ENCODE data around the gene ANO4. TPM values are rescaled to one million over a fixed set of nuclear protein-coding genes. Genes with fewer than 3 reads are reported as not detected.

The ANO4 gene
- total RNA-seq, 3 donors from 2014 or later = 0.33 to 1.0 (median 0.80) TPM

DNA sequence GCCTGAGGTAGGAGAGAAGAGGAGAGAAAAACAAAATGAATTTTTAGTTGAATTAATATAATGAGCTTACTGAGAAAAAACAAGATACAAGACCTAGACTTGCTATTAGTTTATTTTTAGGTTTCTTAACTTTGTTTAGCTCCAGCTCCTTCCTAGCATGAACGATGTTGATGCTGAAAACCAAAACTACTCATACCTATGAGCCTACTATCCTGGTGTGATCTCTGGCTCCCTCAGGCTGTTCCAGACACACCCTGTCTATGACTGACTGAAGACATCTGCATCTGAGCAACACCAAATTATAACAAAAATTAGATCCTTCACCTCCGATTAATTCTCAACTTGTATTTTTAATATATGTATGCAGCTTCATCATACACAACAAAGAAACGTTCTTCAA, 225.1 kb downstream of the ANO4 start:
- intact Hi-C loops (cut with DNase I; ENCODE audit: low total_unique reads) = loop anchor here (10.0 kb wide), 1 partner anchor 835 kb away; no protein-coding TSS in a partner anchor
- no peak for TF ChIP-seq CTCF (IDR thresholded peaks at IDR 0.05)
- TF ChIP-seq POLR2A (IDR thresholded peaks at IDR 0.05) = no peak
- TF ChIP-seq POLR2AphosphoS5 (IDR thresholded peaks at IDR 0.05) = no peak
- Histone ChIP-seq H3K9me3 (no peaks in the 10 kb centered on the region), H3K27me3 (no peaks in the 10 kb centered on the region), H3K36me3 (no peaks in the 10 kb centered on the region), H3K4me1 (no peaks in the 10 kb centered on the region), H3K4me3 (no peak overlapping the region), H3K27ac (no peak overlapping the region)
- DNase-seq (ENCODE audit: low spot score in 2 of 2) = no peak

DNA sequence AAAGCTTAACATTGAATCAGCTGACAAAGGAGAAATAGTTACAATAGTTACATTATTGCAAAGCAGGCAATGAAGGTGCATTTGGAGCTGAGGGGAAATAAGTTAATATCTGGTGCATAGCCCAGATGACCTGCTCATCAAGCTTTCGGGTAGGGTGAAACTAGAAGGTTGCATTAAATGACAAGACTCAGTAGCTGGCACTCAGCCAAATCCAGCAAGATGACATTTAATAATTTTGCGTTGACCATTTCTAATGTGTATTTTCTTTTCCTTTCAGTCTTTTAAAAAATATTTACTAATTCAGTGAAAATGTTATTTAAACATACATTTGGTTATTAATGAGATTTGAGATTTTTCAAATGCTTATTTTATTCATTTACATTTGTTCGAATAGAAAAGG, 226.9 kb downstream of the ANO4 start:
- intact Hi-C loops (cut with DNase I; ENCODE audit: low total_unique reads) = loop anchor here (10.0 kb wide), 1 partner anchor 837 kb away; no protein-coding TSS in a partner anchor
- no peaks in the 10 kb centered on the region for H3K9me3 ChIP-seq
- H3K36me3 ChIP-seq = no peaks in the 10 kb centered on the region
- no peak overlapping the region for H3K4me3 ChIP-seq
- TF ChIP-seq POLR2AphosphoS5 (IDR thresholded peaks at IDR 0.05) = no peak
- TF ChIP-seq POLR2A (IDR thresholded peaks at IDR 0.05) = no peak
- no peak for TF ChIP-seq CTCF (IDR thresholded peaks at IDR 0.05)
- H3K27ac ChIP-seq = peak overlapping the region in 1 of 2 donors; percentile 36
- no peaks in the 10 kb centered on the region for H3K4me1 ChIP-seq
- DNase-seq (ENCODE audit: low spot score in 2 of 2) = no peak
- H3K27me3 ChIP-seq = no peaks in the 10 kb centered on the region

DNA sequence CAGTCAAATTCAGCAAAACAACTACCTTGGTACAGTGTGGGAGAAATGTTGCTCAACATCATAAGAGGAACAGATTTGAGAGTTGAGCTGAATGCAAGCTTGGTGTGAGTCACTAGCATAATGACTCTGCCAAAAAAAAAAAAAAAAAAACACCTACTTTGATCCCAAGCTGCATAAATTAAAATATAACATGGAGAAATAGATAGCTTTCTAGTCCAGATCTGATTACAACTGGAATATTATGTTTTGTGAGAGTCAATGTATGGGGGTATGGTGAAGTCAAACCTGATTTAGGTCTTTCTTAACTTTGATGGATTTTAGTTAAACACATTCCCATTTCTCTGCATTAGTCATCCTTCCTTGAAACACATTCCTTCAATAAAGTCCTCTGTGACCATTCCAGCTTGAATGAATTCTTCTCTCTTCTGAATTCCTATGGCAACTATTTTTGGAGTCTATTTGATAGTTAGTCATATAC, 227.4 kb downstream of the ANO4 start:
- Histone ChIP-seq H3K9me3 (no peaks in the 10 kb centered on the region), H3K27ac (peak overlapping the region in 1 of 2 donors; percentile 48), H3K4me3 (no peak overlapping the region), H3K36me3 (no peaks in the 10 kb centered on the region), H3K4me1 (no peaks in the 10 kb centered on the region), H3K27me3 (no peaks in the 10 kb centered on the region)
- DNase-seq (ENCODE audit: low spot score in 2 of 2) = no peak
- intact Hi-C loops (cut with DNase I; ENCODE audit: low total_unique reads) = loop anchor here (10.0 kb wide), 1 partner anchor 837 kb away; no protein-coding TSS in a partner anchor
- TF ChIP-seq POLR2A (IDR thresholded peaks at IDR 0.05) (no peak), POLR2AphosphoS5 (IDR thresholded peaks at IDR 0.05) (no peak), CTCF (IDR thresholded peaks at IDR 0.05) (no peak)

GRCh38 chr12:101027200-101027599, 232.6 kb downstream of the ANO4 start:
- Histone ChIP-seq H3K36me3 (no peaks in the 10 kb centered on the region), H3K27ac (no peak overlapping the region), H3K27me3 (no peaks in the 10 kb centered on the region), H3K4me3 (no peak overlapping the region), H3K9me3 (peaks cover 4% of the 10 kb centered on the region in 2 donors), H3K4me1 (no peaks in the 10 kb centered on the region)
- intact Hi-C loops (cut with DNase I; ENCODE audit: low total_unique reads) = loop anchor here (10.0 kb wide), 1 partner anchor 842 kb away; no protein-coding TSS in a partner anchor
- no peak for DNase-seq (ENCODE audit: low spot score in 2 of 2)
- no peak for TF ChIP-seq POLR2AphosphoS5 (IDR thresholded peaks at IDR 0.05)

DNA sequence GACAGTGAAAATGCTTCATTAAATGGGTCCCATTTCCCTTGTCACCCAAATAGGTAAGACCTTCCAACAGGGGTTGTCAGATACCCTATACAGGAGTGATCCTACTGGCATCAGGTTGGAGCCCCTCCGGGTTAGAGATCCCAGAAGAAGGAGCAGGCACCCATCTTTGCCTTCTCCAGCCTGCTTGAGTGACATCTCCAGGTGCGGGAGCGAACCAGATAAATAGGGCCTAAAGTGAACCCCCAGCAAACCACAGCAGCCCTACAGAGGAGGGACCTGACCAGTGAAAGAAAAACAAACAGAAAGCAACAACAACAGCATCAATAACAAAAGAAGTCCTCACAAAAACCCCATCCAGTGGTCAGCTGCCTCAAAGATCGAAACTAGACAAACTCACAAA, 233.2 kb downstream of the ANO4 start:
- H3K27ac ChIP-seq = no peak overlapping the region
- intact Hi-C loops (cut with DNase I; ENCODE audit: low total_unique reads) = loop anchor here (10.0 kb wide), 1 partner anchor 843 kb away; no protein-coding TSS in a partner anchor

More for the DNA sequence above, 233.2 kb downstream of the ANO4 start:
- H3K27me3 ChIP-seq = no peaks in the 10 kb centered on the region
- no peak for DNase-seq (ENCODE audit: low spot score in 2 of 2)
- no peaks in the 10 kb centered on the region for H3K4me1 ChIP-seq
- no peak overlapping the region for H3K4me3 ChIP-seq
- H3K36me3 ChIP-seq = no peaks in the 10 kb centered on the region
- peaks cover 4% of the 10 kb centered on the region in 2 donors for H3K9me3 ChIP-seq
- TF ChIP-seq CTCF (IDR thresholded peaks at IDR 0.05) = no peak
- no peak for TF ChIP-seq POLR2A (IDR thresholded peaks at IDR 0.05)
- TF ChIP-seq POLR2AphosphoS5 (IDR thresholded peaks at IDR 0.05) = no peak
